Stomach (tissue), 9 donors: Measurements from ENCODE around the gene FAM107B. TPM values are rescaled to one million over a fixed set of nuclear protein-coding genes. Genes with fewer than 3 reads are reported as not detected.
A peak's percentile ranks its signal among the peaks of the same experiment; 100 is the strongest.

Experiments used
- DNase-seq, 2 donors: peaks; one replicate each; pipeline versions ENCODE4 v3.0.0 to v3.0.0-alpha.2; 2013 to 2019
- H3K27ac ChIP-seq, 5 donors: fragments of 200-600 bp in 4 of 5; sonication (generic) in 4 of 5; one replicate each; pipeline ENCODE4 v1.5.1; 2013 to 2019; ENCODE audit warnings: mild to moderate bottlenecking in 1 of 5, moderate library complexity in 1 of 5
- H3K27me3 ChIP-seq, 3 donors: fragments of 200-600 bp; sonication (generic); one replicate each; pipeline ENCODE4 v1.5.1; 2017 to 2019; ENCODE audit warnings: mixed run types in 1 of 3
- H3K36me3 ChIP-seq, 4 donors: fragments of 200-600 bp; sonication (generic); 1 replicate in 3 of 4; 2 replicates in 1 of 4; pipeline ENCODE4 v1.5.1; 2016 to 2019
- H3K4me1 ChIP-seq, 4 donors: fragments of 200-600 bp; sonication (generic); one replicate each; pipeline ENCODE4 v1.5.1; 2016 to 2019
- H3K4me3 ChIP-seq, 4 donors: fragments of 200-600 bp; sonication (generic) in 3 of 4; one replicate each; pipeline ENCODE4 v1.5.1; 2016 to 2019; ENCODE audit warnings: mild to moderate bottlenecking in 1 of 4
- H3K9me3 ChIP-seq, 4 donors: fragments of 200-600 bp; sonication (generic); one replicate each; pipeline ENCODE4 v1.5.1; 2016 to 2019
- EP300 ChIP-seq: sonication (generic); formaldehyde crosslinking; IDR thresholded peaks from one replicate; pipeline ENCODE4 v1.6.1; 2017; ENCODE audit warnings: antibody characterized with exemption
- POLR2A ChIP-seq, 4 donors: fragments of 450-650 bp; IDR thresholded peaks; one replicate each; pipeline ENCODE4 v1.6.1; 2016; ENCODE audit warnings: antibody characterized with exemption in 4 of 4, control low read depth in 2 of 4, mild to moderate bottlenecking in 1 of 4, moderate library complexity in 1 of 4
- POLR2AphosphoS5 ChIP-seq, 3 donors: sonication (generic); formaldehyde crosslinking; IDR thresholded peaks; one replicate each; pipeline ENCODE4 v1.6.1; 2016; ENCODE audit warnings: antibody characterized with exemption in 3 of 3
- WGBS, 5 donors: extraction: QIAGEN DNeasy Blood & Tissue Kit in 3 of 5; methylation state at CpG; one replicate each; pipeline versions ENCODE4 v1.1.5 to v1.1.7; 2013 to 2018; 5-methylcytosine and 5-hydroxymethylcytosine counted together
- intact Hi-C: fragments of 100-400 bp; cut with DNase I; formaldehyde crosslinking; loops from one replicate; pipeline ENCODE4 v1.15.1; 2023; ENCODE audit warnings: low total_unique reads
- polyA plus RNA-seq, 3 donors: library from polyadenylated mRNA; stranded (reverse); fragments of 200-250 nt; gene quantifications; one replicate each; pipeline ENCODE4 v1.2.3, GENCODE V29; 2013
- total RNA-seq, 5 donors: library from RNA; depleted of rRNA; stranded (reverse); fragments of >200 nt; gene quantifications; one replicate each; pipeline versions ENCODE4 v1.1.0 to v1.2.3, GENCODE V29; 2014 to 2016
- TF ChIP-seq, protein P1 (sequence below), 7 experiments: fragments of 450-650 bp in 4 of 7; fragments of 200-600 bp in 3 of 7; sonication (generic) in 3 of 7; IDR thresholded peaks; one replicate each; pipeline ENCODE4 v1.5.1; 2016 to 2019; ENCODE audit warnings: antibody characterized with exemption in 7 of 7, control low read depth in 2 of 7, mild to moderate bottlenecking in 1 of 7
- donor health status: healthy with polysubstance abuse.
- donor health status: Bipolar disorder and iron deficiency.
- donor health status: healthy.

FAM107B gene
- total and polyA plus RNA-seq, 8 donors: 18.7 to 397 (median 160) TPM

DNA sequence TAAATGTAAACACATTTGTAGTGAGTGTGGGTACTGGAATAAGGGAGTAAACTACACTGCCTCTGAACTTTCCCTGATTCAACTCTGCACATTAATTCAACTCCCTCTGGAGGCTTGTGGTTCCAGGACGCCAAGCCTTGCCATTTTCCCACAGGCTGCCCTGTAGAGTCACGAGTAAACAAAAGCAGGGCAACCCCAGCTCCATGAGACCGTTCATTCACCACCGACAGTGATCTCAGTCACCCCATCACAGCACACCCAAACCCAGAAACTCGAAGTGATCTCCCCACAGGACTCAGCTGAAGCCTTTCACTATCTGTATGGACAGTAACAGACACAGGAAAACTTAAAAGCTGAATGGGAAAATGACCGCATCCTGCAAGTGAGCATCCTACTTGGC lies 225.2 kb downstream of the FAM107B start:
- Histone ChIP-seq H3K4me1 (peaks cover 34 to 96% (median 62%) of the 10 kb centered on the region in 4 donors), H3K9me3 (no peaks in the 10 kb centered on the region), H3K27ac (peak overlapping the region; percentile 37 to 90 (median 80)), H3K4me3 (no peak overlapping the region), H3K36me3 (peaks cover 0 to 12% (median 8%) of the 10 kb centered on the region in 4 donors), H3K27me3 (no peaks in the 10 kb centered on the region)
- TF ChIP-seq POLR2AphosphoS5 (IDR thresholded peaks at IDR 0.05) (no peak), EP300 (no peak), POLR2A (IDR thresholded peaks at IDR 0.05) (no peak)
- TF ChIP-seq, protein P1, sequence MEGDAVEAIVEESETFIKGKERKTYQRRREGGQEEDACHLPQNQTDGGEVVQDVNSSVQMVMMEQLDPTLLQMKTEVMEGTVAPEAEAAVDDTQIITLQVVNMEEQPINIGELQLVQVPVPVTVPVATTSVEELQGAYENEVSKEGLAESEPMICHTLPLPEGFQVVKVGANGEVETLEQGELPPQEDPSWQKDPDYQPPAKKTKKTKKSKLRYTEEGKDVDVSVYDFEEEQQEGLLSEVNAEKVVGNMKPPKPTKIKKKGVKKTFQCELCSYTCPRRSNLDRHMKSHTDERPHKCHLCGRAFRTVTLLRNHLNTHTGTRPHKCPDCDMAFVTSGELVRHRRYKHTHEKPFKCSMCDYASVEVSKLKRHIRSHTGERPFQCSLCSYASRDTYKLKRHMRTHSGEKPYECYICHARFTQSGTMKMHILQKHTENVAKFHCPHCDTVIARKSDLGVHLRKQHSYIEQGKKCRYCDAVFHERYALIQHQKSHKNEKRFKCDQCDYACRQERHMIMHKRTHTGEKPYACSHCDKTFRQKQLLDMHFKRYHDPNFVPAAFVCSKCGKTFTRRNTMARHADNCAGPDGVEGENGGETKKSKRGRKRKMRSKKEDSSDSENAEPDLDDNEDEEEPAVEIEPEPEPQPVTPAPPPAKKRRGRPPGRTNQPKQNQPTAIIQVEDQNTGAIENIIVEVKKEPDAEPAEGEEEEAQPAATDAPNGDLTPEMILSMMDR (IDR thresholded peaks at IDR 0.05): no peak
- 38 to 59% (median 44%) methylated on average over 6 of the region's 6 CpGs for WGBS, 5 donors
- intact Hi-C loops: no loop called here
- no peak for DNase-seq

DNA sequence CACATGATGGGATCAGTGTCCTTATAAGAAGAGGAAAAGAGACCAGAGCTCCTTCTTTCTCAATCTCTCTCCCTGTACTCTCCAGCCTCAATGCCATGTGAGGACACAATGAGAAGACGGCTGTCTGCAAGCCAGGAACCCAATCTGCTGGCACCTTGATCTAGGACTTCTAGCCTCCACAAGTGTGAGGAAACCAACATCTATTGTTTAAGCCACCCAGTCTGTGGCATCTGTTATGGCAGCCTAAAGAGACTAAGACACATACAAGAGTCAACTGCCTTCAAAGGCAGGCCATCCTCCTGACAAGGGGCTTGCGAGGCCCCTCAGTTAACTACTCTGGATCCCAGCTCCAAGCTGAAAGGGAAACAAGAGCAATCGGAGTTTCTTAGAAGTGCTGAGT lies 225.7 kb downstream of the FAM107B start:
- DNase-seq: no peak
- Histone ChIP-seq H3K27ac (peak overlapping the region; percentile 11 to 90 (median 80)), H3K4me3 (no peak overlapping the region), H3K27me3 (no peaks in the 10 kb centered on the region), H3K9me3 (no peaks in the 10 kb centered on the region), H3K36me3 (peaks cover 0 to 12% (median 8%) of the 10 kb centered on the region in 4 donors), H3K4me1 (peaks cover 32 to 95% (median 59%) of the 10 kb centered on the region in 4 donors)
- no peak for TF ChIP-seq POLR2AphosphoS5 (IDR thresholded peaks at IDR 0.05)
- TF ChIP-seq, protein P1 (IDR thresholded peaks at IDR 0.05): no peak
- no peak for TF ChIP-seq POLR2A (IDR thresholded peaks at IDR 0.05)
- no peak for TF ChIP-seq EP300
- intact Hi-C loops: no loop called here
- 74 to 81% (median 77%) methylated on average over 3 of the region's 3 CpGs for WGBS, 5 donors

DNA sequence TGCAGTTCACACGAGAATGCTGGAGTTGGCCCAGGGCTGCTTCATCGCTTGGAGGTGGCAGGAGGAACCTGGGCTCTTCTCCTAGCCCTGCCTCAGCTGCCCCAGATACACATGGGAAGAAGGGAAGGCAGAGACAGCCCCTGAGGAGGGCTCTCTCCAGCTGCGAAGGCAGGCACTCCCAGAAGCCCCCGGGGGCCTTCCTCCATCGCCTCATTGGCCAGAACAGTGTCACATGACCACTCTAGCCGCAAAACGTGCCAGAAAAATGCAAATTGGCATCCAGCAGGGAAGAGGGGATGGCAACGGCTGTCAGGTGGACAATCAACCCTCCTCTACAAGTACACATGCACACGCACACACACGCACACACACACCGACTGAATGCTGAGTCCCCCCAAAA lies 226.2 kb downstream of the FAM107B start:
- Histone ChIP-seq H3K27ac (peak overlapping the region in 2 of 5 donors; percentile 82 to 90), H3K4me3 (no peak overlapping the region), H3K27me3 (no peaks in the 10 kb centered on the region), H3K4me1 (peaks cover 32 to 95% (median 56%) of the 10 kb centered on the region in 4 donors), H3K36me3 (peaks cover 0 to 12% (median 8%) of the 10 kb centered on the region in 4 donors), H3K9me3 (no peaks in the 10 kb centered on the region)
- no peak for DNase-seq
- WGBS, 5 donors: 74 to 88% (median 86%) methylated on average over 8 to 11 of the region's 11 CpGs
- intact Hi-C loops: no loop called here
- TF ChIP-seq, protein P1 (IDR thresholded peaks at IDR 0.05): no peak
- no peak for TF ChIP-seq EP300
- no peak for TF ChIP-seq POLR2AphosphoS5 (IDR thresholded peaks at IDR 0.05)
- TF ChIP-seq POLR2A (IDR thresholded peaks at IDR 0.05): no peak

DNA sequence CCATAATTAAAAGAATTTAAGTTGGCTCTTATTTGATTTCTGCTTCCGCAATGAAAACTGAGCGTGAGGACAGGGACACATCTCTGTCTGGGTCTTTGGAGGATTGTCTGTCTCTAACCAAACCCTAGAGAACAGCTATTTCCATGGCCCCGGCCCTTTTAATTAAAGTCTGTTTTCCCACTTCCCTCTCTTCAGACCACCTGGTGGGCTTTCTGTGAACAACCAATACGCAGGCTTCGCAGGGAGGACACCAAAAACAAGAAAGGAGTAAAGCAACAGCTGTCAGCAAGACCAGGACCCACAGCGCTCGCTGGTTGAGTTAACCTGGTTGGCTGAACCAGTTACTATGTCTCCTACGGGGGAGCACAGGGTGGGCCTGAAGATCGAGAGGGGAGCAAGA lies 226.9 kb downstream of the FAM107B start:
- Histone ChIP-seq H3K36me3 (peaks cover 0 to 12% (median 8%) of the 10 kb centered on the region in 4 donors), H3K4me1 (peaks cover 29 to 95% (median 53%) of the 10 kb centered on the region in 4 donors), H3K27ac (peak overlapping the region in 2 of 5 donors; percentile 82 to 90), H3K27me3 (no peaks in the 10 kb centered on the region), H3K9me3 (no peaks in the 10 kb centered on the region), H3K4me3 (no peak overlapping the region)
- 93 to 96% (median 95%) methylated on average over 9 of the region's 9 CpGs for WGBS, 5 donors
- no peak for TF ChIP-seq POLR2A (IDR thresholded peaks at IDR 0.05)
- TF ChIP-seq, protein P1 (IDR thresholded peaks at IDR 0.05): peak in 1 of 7 experiments; percentile 5
- intact Hi-C loops: no loop called here
- no peak for DNase-seq
